DMS53 (cell line): ENCODE data around the gene LDLRAD4.
"Not testable (repeated sequence)": the region's sequence is repeated elsewhere in the genome, so short reads cannot be mapped to it uniquely, and the experiment has no call there.

Experiments
- DNase-seq: peaks from one replicate; lab custom pipeline; 2025; lab: John Stamatoyannopoulos, UW

Gene LDLRAD4

DNA sequence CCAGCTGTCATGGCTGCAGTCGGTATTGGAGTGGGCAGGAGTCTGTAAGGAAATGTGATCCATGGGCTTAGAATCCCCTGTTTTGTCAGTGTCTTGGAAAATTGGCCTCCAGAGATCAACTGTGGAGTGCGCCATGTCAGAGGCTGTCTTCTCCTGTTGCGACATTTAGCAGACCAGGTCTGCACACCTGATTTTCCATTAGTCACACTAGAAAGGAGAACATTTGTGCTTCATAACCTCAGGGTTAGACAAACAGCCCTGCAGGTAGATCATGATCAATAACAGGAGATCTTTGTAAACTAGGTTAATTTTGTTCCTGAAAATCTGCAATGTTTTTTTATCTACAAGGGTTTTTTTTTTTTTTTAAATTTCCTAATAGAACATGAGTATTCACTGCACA, 28.0 kb downstream of the LDLRAD4 start:
- DNase-seq = no peak

DNA sequence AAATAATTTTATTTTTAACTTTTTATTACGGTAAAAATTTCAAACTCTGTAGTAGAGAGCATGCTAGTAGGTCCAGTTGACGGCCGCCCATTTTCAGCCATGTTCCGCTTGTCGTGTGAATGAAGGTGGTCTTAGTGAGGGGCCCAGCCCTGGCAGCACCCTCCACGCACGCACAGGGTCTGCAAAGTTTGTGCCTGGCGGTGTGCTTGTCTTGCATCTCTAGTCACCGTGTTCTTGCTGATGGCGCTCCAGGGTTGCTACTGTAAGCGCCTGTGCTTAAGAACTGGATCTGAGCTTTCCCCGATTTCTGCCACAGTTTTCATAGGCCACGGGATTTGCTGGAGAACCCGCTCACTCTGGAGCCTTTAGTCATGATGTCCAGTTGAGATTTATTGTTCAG, 28.9 kb downstream of the LDLRAD4 start:
- DNase-seq = no peak

DNA sequence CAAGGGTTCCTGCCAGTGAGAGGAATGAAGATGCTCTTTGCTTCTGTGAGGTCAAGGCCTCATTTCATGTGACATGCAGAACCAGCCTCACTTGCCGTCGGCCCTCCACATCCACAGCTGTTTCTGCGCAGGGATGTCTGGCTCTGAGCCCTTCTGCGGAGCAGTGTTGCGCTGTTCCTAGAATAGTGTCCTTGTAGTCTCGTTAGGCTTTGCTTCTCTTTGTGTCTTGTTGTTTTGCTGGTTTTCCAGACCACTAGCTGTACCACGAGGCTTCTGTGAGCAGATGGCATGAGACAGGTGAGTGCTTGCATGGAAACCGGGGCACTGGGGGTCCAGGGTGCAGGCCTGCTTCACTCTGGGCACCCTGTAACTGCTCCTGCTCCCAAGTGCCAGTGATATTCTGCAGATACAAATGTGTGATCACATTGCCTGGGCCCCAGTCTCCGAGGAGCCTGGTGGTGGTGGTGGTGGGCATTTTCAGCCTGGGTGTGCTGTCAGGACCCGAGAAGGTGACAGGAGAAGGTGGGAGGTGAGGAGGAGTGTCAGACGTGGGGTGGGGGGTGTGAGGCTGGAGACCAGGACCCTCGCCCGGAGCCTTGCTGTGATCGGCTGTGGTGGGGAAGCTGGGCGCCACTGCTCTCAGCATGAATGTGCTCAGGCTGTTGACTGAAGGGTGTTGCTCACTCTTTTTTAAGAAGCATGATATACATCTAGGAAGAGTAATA, 34.3 kb downstream of the LDLRAD4 start:
- no peak for DNase-seq

DNA sequence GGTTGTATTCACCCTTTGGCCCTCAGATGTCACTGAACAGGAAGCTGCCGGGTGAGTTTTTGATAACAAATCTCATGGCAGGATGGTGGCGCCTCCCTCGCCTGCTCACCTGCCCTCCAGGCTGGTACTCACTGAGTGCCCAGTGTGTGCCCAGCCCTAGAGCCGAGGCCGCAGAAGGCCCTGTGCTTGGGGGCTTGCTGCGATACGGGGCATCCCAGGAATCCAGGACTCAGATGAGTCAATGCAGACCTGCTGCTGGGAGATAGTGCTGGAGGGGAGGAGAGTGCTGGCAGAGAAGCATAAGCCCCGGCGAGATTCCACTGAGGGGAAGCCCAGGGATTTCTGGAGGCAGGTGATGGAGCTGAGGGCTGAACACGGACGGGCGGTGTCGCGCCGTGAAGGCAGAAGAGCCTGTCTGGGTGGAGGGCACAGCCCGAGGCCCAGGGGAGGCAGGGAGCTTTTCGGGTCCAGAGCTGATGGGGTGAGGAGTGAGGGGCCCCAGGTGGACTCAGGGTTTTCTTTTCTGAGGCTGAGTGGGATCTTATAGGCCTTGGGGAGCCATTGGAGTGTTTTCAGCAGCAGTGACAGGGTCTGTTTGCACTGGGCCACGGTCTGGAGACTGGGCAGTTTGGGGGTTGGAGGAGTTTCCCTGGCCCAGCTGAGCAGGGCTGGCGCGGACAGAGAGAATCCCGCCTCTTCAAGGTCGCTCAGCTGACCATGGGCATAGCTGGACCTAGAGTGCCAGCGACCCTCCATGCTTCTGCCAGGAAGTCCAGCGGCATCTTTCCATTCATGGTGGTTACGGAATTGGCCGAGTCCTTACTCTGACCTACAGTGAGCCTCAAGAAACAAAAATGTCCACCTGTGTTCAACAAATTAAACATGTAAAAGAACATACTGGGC, 35.5 kb downstream of the LDLRAD4 start:
- no peak for DNase-seq

DNA sequence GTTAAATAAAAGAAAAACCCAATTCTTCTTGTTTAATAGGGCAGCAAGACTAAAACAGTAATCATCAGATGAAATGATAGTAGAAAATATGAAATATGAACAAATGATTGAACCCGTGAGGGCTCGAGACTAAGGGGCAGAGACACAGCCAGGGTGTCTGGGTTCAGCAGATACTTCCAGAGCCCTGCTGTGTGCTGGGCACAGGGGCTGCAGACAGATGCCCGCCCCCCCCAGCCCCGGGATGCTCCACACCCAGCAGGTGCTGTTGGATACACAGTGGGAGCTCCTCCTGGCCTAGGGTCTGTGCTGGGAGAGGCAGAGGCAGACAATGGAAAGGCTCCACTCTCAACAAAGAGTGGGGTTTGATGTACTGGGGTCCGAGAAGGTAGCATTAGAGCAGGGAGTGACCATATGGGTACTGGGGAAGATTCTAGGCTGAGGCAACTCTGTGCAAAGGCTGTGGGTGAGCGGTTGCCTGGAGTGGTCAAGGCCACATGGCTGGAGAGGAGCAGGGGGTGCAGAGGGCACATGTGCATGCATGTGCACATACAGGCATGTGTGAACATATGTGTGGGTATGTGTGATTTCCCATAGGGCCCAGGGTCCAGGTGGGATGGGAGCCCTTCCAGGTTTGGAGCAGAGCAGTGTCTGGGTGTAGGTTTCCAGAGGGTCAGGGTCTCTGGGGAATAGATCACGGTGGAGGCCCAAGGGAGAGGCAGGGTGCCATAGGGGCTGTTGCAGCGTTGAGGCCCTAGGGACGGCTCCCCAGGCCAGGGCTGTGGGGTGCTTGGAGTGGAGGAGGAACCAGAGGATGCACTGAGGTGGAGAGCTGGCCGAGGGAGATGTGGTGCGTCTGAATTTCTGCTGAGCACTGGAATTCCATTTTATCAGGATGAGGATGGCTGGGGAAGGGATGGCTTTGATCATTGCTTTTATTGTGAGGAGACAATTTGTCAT, 36.7 kb downstream of the LDLRAD4 start:
- DNase-seq = no peak

DNA sequence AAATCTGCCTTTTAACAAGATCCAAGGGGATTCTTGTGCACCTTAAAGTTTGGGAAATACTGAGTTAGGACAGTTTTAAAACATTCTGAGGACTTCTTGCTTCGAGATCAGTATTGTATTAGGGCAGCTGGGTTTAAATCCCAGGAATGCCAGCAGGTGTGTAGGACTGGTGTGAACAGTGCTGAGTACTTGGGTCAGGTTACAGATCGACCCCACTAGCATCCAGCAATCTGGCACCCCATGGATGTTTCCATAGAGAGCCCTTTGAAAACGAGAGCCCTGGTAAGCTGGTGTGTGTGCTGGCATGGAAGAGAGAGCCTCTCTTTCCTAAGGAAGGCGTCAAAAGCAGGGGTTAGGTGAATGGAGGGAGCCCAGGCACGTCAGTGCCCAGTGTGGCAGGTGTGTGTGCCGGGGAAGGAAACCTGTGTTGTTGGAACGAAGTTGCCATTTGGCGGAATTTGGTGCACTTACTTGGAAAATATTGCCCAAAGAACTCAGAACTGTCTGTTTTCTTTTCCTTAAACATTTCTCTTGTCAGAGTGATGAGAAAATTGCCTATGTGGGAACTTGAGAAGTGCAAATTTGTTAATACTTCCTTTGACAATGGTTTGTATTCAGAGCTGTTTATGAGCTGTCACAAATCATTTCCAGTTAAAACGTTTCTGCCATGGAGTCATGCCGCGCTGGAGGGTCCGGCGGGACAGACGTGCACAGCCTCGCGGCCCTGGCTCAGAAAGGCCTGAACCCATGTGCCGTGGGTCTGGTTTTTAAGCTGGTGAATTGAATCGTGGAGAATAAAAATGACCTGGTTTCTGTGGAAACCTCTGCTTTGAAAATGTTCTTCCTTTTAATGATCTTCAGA, 38.1 kb downstream of the LDLRAD4 start:
- DNase-seq = no peak

DNA sequence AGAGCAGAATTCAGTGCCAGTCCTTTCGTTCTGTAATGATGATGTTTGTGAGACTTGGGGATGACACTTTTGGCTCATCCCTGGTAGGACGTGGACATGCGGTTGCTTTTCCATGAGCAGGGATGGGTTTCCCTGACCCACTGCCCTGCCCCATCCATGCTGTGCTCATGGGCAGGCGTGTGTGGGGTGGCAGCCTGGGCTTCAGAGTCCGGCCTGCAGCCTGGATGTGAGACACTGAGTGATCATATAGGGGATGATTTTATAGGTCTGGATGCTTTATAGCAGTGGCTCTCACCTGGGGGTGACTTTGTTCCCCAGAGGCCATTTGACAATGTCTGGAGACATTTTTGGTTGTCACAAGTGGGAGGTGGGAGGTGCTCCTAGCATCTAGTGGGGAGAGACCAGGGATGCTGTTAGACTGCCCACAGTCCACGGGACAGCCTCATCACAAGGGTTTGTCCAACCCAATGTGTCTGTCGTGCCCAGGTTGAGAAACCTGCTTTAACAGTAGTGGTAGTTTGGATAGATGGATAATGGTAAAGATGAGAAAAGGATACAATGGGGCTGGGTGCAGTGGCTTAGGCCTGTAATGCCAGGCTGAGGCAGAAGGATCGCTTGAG, 38.9 kb downstream of the LDLRAD4 start:
- DNase-seq = no peak

DNA sequence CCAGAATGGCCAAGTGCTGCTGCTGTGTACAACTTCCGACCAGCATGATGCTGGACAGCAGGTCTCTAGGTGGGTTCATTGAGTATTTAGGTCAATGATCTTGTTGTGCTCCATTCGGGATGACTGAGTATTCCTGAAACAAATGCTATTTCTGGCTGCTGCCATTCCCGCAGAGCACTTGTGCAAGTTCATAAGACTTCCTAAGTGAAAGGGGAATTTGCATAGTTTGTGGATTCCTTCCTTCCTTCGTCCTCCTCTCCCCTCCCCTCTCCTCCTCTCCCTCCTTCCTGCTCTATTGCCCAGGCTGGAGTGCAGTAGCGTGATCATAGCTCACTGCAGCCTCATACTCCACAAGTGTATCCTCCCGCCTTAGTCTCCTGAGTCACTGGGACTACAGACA, 40.4 kb downstream of the LDLRAD4 start:
- DNase-seq = no peak

DNA sequence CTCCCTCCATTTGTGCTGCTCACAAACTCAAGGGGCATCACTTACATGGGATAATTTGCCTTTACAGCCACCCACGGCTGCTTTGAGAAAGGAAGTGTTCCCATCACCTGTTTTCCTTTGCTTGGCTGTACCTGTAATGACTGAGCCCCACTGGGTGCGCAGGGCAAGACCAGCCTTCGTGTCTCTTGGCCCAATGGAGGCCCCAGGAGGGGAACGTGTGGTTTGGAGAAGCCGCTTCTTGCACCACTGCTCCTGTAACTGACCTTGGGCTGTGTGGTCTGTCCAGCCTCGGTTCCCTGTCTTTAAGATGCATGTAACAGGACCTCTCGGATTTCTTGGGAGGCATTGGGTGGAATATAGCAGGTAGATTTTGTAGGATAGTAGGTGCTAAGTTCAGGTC, 41.1 kb downstream of the LDLRAD4 start:
- DNase-seq = no peak

DNA sequence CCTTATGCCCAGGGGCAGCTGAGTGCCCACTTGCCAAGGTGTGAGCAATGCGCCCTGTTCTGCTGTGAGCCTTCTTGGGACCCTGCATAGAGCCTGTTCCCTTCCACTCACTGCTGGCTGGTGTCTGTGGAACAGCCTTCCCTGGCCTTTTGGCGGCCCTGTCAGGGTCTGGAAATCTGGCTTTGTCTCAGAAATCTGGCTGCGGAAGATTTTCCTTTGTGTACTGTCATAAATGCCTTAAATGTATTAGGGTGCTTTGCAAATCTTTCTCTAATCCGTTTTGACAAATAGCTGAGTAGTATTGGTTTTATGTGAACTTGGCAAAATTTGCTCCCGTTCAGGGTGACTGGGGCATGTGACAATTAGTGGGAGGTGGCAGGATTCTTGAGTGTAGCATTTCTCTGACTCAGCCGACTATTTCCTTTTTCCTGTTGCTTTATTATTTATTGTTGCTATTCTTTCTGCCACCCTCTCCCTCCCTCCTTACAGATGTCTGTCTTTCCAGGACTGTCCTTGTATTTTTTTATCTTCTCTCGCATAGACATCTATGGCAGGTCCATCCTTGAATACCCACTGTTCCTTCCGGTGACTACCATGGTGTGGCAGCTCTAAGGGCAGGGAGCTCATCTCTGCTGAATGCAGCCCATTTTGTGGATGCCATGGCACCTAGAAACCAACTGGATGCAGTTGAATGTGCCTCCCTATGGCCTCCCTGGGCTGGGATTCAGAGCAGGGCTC, 41.8 kb downstream of the LDLRAD4 start:
- no peak for DNase-seq

DNA sequence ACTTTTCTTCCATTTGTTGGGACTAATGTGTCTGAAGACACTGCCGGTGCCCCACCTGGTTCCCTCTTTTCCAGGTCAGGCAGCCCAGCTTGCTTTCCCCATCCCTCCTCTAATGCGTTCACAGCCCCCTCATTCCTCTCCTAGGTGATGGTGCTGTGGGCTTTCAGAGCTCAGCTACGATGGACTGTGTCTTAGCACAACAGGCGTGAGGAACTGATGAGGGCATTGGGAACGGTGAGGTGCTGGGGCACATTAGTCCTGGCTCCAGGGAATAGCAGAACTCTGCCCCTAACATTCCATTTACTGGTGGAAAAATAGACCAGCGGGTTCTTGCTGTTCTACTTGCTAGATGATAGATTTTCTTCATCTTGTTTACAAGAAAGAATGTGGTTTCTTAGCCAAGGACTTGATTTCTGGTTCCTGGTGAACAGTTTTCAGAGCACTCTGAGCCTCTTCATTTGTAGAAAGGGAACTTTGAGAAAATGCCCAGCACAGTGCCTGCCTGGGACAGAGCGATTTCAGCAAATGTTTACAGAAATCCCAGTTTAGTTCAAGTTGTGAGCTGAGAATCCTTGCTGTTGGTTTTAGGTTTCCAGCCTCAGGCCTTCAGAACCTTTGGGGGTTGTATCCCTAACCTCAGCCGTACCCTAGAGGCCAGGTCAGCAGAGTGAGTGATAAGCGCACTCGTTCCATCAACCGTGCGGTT, 42.5 kb downstream of the LDLRAD4 start:
- no peak for DNase-seq

DNA sequence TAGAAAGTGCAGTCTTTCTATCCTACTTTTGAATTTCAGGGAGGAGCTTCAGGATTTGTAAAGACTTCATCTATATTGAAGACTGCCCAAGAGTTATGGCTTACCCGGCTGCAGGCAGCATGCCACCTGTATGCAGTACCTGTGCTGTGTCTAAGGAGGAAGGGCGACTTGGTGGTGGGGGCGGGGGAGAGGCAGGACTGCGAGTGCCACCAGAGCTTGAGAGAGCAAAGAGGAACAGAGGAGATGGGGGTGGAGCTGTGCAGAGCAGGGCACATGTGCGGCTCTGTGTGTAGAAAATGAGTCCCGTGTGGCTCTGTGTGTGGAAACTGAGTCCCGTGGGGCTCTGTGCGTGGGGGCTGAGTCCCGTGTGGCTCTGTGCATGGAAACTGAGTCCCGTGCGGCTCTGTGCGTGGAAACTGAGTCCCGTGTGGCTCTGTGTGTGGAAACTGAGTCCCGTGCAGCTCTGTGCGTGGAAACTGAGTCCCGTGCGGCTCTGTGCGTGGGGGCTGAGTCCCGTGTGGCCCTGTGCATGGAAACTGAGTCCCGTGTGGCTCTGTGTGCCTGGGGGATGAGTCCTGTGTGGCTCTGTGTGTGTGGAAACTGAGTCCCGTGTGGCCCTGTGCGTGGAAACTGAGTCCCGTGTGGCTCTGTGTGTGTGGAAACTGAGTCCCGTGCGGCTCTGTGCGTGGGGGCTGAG, 43.2 kb downstream of the LDLRAD4 start:
- DNase-seq = no peak

DNA sequence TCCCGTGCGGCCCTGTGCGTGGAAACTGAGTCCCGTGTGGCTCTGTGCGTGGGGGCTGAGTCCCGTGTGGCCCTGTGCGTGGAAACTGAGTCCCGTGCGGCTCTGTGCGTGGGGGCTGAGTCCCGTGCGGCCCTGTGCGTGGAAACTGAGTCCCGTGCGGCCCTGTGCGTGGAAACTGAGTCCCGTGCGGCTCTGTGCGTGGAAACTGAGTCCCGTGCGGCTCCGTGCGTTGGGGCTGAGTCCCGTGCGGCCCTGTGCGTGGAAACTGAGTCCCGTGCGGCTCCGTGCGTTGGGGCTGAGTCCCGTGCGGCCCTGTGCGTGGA, 43.8 kb downstream of the LDLRAD4 start:
- not testable (repeated sequence) for DNase-seq

DNA sequence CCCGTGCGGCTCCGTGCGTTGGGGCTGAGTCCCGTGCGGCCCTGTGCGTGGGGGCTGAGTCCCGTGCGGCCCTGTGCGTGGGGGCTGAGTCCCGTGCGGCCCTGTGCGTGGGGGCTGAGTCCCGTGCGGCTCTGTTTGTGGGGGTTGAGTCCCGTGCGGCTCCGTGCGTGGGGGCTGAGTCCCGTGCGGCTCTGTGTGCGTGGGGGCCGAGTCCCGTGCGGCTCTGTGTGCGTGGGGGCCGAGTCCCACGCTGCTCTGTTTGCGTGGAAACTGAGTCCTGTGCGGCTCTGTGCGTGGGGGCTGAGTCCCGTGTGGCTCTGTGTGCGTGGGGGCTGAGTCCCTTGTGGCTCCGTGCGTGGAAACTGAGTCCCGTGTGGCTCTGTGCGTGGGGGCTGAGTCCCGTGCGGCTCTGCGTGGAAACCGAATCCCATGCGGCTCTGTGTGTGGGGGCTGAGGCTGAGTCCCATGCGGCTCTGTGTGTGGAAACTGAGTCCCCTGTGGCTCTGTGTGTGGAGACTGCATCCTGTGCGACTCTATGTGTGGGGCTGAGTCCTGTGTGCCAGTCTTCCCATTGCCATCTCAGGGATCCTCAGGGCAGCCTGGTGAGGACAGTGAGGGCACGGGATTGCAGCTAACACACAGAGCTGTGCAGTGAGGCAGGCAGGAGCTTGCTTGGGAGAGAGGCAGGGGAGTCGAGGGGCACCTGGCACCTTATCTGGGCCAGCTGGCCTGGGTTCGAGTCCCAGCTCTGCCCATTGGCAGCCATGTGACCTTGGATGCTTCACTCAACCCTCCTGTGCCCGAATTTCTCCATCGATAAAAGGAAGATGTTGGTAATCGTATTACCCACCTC, 44.5 kb downstream of the LDLRAD4 start:
- no peak for DNase-seq

DNA sequence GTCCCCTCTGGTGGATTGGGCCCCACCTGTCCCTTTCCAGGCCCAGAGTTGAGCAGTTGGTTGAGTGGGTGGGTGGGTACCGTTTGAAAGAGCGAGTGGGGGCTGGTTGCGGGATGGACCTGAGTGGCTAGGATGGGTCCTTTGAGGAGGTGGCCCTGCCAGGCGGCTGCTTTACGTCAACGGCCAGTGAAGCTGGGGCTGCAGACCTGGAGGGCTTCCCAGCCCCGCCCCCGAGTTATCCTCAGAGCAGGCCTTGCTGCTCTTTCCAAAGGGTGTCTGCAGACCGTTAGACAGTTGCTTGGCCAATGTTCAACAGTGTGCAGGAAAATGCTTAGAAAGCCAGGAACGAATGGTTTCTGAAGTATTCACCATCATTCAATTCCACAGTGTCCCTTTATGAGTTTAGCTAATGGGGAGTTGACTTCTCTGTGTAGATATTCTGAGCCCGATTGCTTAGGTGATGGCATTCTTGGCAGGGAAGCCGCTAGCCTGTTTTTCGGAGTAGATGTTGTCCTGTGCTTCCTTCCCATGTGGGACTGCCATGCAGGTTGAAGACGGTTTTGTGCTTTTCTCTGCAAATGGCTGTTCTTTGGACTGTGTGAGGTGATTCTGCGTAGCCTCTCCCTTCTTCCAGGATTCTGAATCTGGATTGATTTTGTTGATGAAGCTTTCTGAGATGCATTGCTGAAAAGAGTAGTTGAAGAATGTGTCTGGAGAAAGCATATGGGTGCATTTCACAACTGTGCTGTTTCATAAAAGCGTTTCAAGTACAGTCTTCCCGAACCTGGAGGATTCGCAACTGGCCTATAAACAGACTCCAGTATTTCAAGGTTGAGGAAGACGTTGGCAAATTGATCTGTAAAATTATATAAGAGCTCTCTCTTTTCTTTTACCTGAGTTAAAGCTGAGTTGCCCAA, 45.8 kb downstream of the LDLRAD4 start:
- no peak for DNase-seq

DNA sequence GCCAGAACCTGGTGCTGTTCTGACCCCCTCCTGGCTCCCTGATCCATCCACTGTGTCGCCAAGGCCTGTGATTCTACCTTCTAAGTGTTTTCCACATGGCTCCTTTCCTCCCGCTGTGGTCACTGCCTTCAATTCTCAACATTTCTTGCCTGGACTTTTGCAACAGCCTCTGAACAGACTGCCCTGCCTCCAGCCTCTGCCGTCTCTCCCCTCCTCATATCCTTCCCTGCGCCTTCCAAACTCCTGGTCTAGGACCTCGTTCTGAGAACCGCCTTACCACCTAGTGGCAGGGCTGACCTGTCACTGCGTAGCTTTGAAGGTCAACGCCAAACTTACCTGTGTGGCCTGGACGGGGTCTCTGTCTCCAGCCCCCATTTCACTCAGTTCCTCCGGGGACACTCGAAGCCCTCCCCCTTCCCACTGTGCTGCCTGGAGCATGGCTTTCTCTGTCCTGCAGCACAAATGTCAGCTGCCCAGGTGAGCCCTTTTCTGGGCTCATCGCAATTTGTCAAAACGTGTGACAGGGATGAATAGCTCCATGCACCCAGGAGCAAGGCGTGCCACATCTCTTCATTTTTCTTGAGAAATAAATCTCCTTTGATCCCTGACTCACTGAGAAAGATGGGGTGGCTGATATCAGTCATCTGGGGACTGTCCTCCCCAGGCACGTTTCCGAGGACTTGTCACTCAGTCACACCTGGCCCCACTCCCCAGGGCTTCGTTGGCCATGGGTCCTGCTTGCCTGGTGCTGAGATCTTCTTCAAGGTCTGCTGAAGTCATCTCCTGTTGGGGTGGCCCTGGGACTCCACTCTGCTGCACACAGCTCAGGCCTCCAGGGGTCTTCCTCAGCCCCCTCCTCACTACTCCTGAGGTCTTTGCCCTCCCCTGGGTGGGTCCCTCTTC, 46.7 kb downstream of the LDLRAD4 start:
- no peak for DNase-seq
